ENCODE measurements around the gene MAGI3.
"Not testable (repeated sequence)": the region's sequence is repeated elsewhere in the genome, so short reads cannot be mapped to it uniquely, and the experiment has no call there.

MAGI3 gene

GRCh38 chr1:113508364-113509164, 118.2 kb downstream of the MAGI3 start:
- Histone ChIP-seq H2BK12ac (ENCODE audit: low read length) (no peak overlapping the region), H3K36me3 (ENCODE audit: control insufficient read depth in 1 of 2, insufficient read depth in 2 of 2, low read length in 2 of 2) (no peaks in the 10 kb centered on the region), H3K79me1 (ENCODE audit: low read length) (no peaks in the 10 kb centered on the region), H2AK5ac (ENCODE audit: low read length) (no peak overlapping the region), H3K27me3 (ENCODE audit: insufficient read depth, low read length) (no peaks in the 10 kb centered on the region), H3K14ac (ENCODE audit: low read length) (no peak overlapping the region), H3K9me3 (ENCODE audit: insufficient read depth, low read depth, low read length) (peaks cover 2% of the 10 kb centered on the region), H3K18ac (ENCODE audit: low read length) (no peak overlapping the region), H2BK5ac (ENCODE audit: low read depth, low read length, poor library complexity) (no peak overlapping the region), H4K91ac (ENCODE audit: low read depth, low read length) (no peak overlapping the region), H2BK120ac (ENCODE audit: insufficient read depth, low read length, poor library complexity) (no peak overlapping the region), H3K4me3 (ENCODE audit: low read depth, low read length) (no peak overlapping the region), H4K12ac (ENCODE audit: low read depth, low read length) (no peak overlapping the region), H3K27ac (ENCODE audit: low read depth, low read length) (no peak overlapping the region), H3K23ac (ENCODE audit: low read length) (no peak overlapping the region), H3K9ac (ENCODE audit: low read length) (no peak overlapping the region), H3K4ac (ENCODE audit: low read depth, low read length) (no peak overlapping the region), H3K4me1 (ENCODE audit: control insufficient read depth in 1 of 2, insufficient read depth in 2 of 2, low read length in 2 of 2) (no peaks in the 10 kb centered on the region), H3K4me2 (ENCODE audit: low read length) (no peak overlapping the region), H2AFZ (ENCODE audit: insufficient read depth, low read length, poor library complexity) (no peak overlapping the region), H3K79me2 (ENCODE audit: control insufficient read depth, insufficient read depth, low read length, poor library complexity) (no peaks in the 10 kb centered on the region), H4K8ac (ENCODE audit: low read depth, low read length) (no peak overlapping the region)
- WGBS (ENCODE audit: extremely low coverage, insufficient coverage, insufficient read length) = no CpG with 5 or more reads among the region's 2 CpGs
- no peak for DNase-seq

DNA sequence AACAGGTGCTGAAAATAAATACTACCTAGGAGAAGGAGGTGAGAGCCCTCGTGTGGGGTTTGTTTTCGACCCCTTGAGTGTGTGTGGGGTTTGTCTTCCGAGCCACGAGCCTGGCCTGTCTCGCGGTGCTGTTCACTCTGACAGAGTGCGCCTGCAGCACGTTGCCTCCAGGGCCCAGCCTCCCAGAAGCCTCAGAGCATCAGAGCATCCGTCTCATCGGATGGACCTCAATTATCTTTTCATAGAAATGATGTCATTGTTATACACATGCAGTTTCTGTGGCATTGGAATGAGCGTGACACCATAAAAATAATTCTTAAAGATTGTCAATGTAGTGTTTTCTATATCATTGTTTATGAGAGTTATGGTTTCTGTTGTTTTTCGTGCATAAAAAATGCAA, 119.5 kb downstream of the MAGI3 start:
- not testable (repeated sequence) for H2BK5ac ChIP-seq (ENCODE audit: low read depth, low read length, poor library complexity); H3K9ac ChIP-seq (ENCODE audit: low read length); H4K8ac ChIP-seq (ENCODE audit: low read depth, low read length); H3K4me2 ChIP-seq (ENCODE audit: low read length); H2AK5ac ChIP-seq (ENCODE audit: low read length); H2BK120ac ChIP-seq (ENCODE audit: insufficient read depth, low read length, poor library complexity); H3K4ac ChIP-seq (ENCODE audit: low read depth, low read length); H3K9me3 ChIP-seq (ENCODE audit: insufficient read depth, low read depth, low read length); H4K12ac ChIP-seq (ENCODE audit: low read depth, low read length); H4K91ac ChIP-seq (ENCODE audit: low read depth, low read length); DNase-seq; H3K18ac ChIP-seq (ENCODE audit: low read length); H2BK12ac ChIP-seq (ENCODE audit: low read length); H3K27me3 ChIP-seq (ENCODE audit: insufficient read depth, low read length); H3K14ac ChIP-seq (ENCODE audit: low read length); H3K36me3 ChIP-seq (ENCODE audit: control insufficient read depth in 1 of 2, insufficient read depth in 2 of 2, low read length in 2 of 2); H3K79me2 ChIP-seq (ENCODE audit: control insufficient read depth, insufficient read depth, low read length, poor library complexity); H3K4me1 ChIP-seq (ENCODE audit: control insufficient read depth in 1 of 2, insufficient read depth in 2 of 2, low read length in 2 of 2); H3K27ac ChIP-seq (ENCODE audit: low read depth, low read length); H3K23ac ChIP-seq (ENCODE audit: low read length); H3K4me3 ChIP-seq (ENCODE audit: low read depth, low read length); H2AFZ ChIP-seq (ENCODE audit: insufficient read depth, low read length, poor library complexity); H3K79me1 ChIP-seq (ENCODE audit: low read length)
- WGBS (ENCODE audit: extremely low coverage, insufficient coverage, insufficient read length) = no CpG with 5 or more reads among the region's 12 CpGs

- Histone ChIP-seq H3K79me1 (ENCODE audit: low read length) (no peaks in the 10 kb centered on the region), H2AK5ac (ENCODE audit: low read length) (no peak overlapping the region), H3K4me3 (ENCODE audit: low read depth, low read length) (no peak overlapping the region), H4K8ac (ENCODE audit: low read depth, low read length) (no peak overlapping the region), H3K9ac (ENCODE audit: low read length) (no peak overlapping the region), H3K27me3 (ENCODE audit: insufficient read depth, low read length) (no peaks in the 10 kb centered on the region), H3K36me3 (ENCODE audit: control insufficient read depth in 1 of 2, insufficient read depth in 2 of 2, low read length in 2 of 2) (no peaks in the 10 kb centered on the region), H3K4me1 (ENCODE audit: control insufficient read depth in 1 of 2, insufficient read depth in 2 of 2, low read length in 2 of 2) (no peaks in the 10 kb centered on the region), H2BK5ac (ENCODE audit: low read depth, low read length, poor library complexity) (no peak overlapping the region), H3K27ac (ENCODE audit: low read depth, low read length) (no peak overlapping the region), H3K79me2 (ENCODE audit: control insufficient read depth, insufficient read depth, low read length, poor library complexity) (no peaks in the 10 kb centered on the region), H3K9me3 (ENCODE audit: insufficient read depth, low read depth, low read length) (peaks cover 2% of the 10 kb centered on the region), H4K12ac (ENCODE audit: low read depth, low read length) (no peak overlapping the region), H2BK120ac (ENCODE audit: insufficient read depth, low read length, poor library complexity) (no peak overlapping the region), H2BK12ac (ENCODE audit: low read length) (no peak overlapping the region), H3K14ac (ENCODE audit: low read length) (no peak overlapping the region), H3K18ac (ENCODE audit: low read length) (no peak overlapping the region), H3K4ac (ENCODE audit: low read depth, low read length) (no peak overlapping the region), H2AFZ (ENCODE audit: insufficient read depth, low read length, poor library complexity) (no peak overlapping the region), H3K4me2 (ENCODE audit: low read length) (no peak overlapping the region), H3K23ac (ENCODE audit: low read length) (no peak overlapping the region), H4K91ac (ENCODE audit: low read depth, low read length) (no peak overlapping the region)
- WGBS (ENCODE audit: extremely low coverage, insufficient coverage, insufficient read length) = no CpG with 5 or more reads among the region's 2 CpGs
- no peak for DNase-seq
Observed at GRCh38 chr1:113511269-113511668, 121.0 kb downstream of the MAGI3 start.

DNA sequence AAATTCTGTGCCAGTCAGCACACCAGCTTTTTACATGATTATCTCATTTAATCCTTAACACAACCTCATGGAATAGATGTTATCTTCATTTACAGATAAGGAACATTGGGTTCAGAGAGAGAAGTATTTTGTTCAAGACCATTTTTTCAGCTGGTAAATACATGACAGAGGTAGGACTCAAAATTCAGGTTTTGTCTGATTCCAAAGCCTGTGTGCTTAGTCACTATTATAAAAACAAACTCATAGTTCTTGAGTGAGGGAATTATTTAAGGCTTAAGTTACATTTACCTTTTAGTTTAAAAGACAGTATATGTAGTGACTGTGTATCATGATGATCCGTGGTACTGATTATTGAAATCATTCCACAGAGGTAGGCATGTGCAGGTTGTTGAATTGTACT, 125.2 kb downstream of the MAGI3 start:
- Histone ChIP-seq H2AFZ (ENCODE audit: insufficient read depth, low read length, poor library complexity) (no peak overlapping the region), H3K4me3 (ENCODE audit: low read depth, low read length) (no peak overlapping the region), H3K18ac (ENCODE audit: low read length) (no peak overlapping the region), H4K8ac (ENCODE audit: low read depth, low read length) (no peak overlapping the region), H3K9me3 (ENCODE audit: insufficient read depth, low read depth, low read length) (peaks cover 2% of the 10 kb centered on the region), H3K79me1 (ENCODE audit: low read length) (no peaks in the 10 kb centered on the region), H2BK120ac (ENCODE audit: insufficient read depth, low read length, poor library complexity) (no peak overlapping the region), H3K4me1 (ENCODE audit: control insufficient read depth in 1 of 2, insufficient read depth in 2 of 2, low read length in 2 of 2) (no peaks in the 10 kb centered on the region), H3K79me2 (ENCODE audit: control insufficient read depth, insufficient read depth, low read length, poor library complexity) (peaks cover under 1% of the 10 kb centered on the region), H3K23ac (ENCODE audit: low read length) (no peak overlapping the region), H3K9ac (ENCODE audit: low read length) (no peak overlapping the region), H3K27me3 (ENCODE audit: insufficient read depth, low read length) (no peaks in the 10 kb centered on the region), H3K27ac (ENCODE audit: low read depth, low read length) (no peak overlapping the region), H2AK5ac (ENCODE audit: low read length) (no peak overlapping the region), H3K4me2 (ENCODE audit: low read length) (no peak overlapping the region), H2BK5ac (ENCODE audit: low read depth, low read length, poor library complexity) (no peak overlapping the region), H4K91ac (ENCODE audit: low read depth, low read length) (no peak overlapping the region), H3K4ac (ENCODE audit: low read depth, low read length) (peak overlapping the region; percentile 62), H2BK12ac (ENCODE audit: low read length) (no peak overlapping the region), H3K36me3 (ENCODE audit: control insufficient read depth in 1 of 2, insufficient read depth in 2 of 2, low read length in 2 of 2) (no peaks in the 10 kb centered on the region), H4K12ac (ENCODE audit: low read depth, low read length) (no peak overlapping the region), H3K14ac (ENCODE audit: low read length) (no peak overlapping the region)
- WGBS (ENCODE audit: extremely low coverage, insufficient coverage, insufficient read length) = no CpG with 5 or more reads among the region's 1 CpG
- peak; percentile 32 to 89 for DNase-seq

All from trophoblast cell (in vitro differentiated cells and primary cell).